ENCODE results near the gene FBXO2.

The FBXO2 gene

GRCh38 chr1:11691302-11691914, 37.2 kb upstream of the FBXO2 start, which contains the start of gene DRAXIN:
Gene DRAXIN (plus strand): TSS chr1:11691710. CDS start chr1:11706259, 14,549 bp downstream.
- no peak within 1 kb of the TSS for H3K4me3 ChIP-seq (replicated peaks in 1 of 2; ENCODE audit: low read depth in 2 of 2, low read length in 2 of 2)
- TF ChIP-seq, protein P1, sequence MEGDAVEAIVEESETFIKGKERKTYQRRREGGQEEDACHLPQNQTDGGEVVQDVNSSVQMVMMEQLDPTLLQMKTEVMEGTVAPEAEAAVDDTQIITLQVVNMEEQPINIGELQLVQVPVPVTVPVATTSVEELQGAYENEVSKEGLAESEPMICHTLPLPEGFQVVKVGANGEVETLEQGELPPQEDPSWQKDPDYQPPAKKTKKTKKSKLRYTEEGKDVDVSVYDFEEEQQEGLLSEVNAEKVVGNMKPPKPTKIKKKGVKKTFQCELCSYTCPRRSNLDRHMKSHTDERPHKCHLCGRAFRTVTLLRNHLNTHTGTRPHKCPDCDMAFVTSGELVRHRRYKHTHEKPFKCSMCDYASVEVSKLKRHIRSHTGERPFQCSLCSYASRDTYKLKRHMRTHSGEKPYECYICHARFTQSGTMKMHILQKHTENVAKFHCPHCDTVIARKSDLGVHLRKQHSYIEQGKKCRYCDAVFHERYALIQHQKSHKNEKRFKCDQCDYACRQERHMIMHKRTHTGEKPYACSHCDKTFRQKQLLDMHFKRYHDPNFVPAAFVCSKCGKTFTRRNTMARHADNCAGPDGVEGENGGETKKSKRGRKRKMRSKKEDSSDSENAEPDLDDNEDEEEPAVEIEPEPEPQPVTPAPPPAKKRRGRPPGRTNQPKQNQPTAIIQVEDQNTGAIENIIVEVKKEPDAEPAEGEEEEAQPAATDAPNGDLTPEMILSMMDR (IDR thresholded peaks at IDR 0.05; ENCODE audit: low read depth, low read length) = no peak
- DNase-seq (ENCODE audit: low read depth in 2 of 2) = no peak

GRCh38 chr1:11690397-11691301, 36.4 kb upstream of the FBXO2 start:
- H3K4me3 ChIP-seq (replicated peaks in 1 of 2; ENCODE audit: low read depth in 2 of 2, low read length in 2 of 2) = no peak overlapping the region
- TF ChIP-seq, protein P1 (IDR thresholded peaks at IDR 0.05; ENCODE audit: low read depth, low read length) = no peak
- no peak for DNase-seq (ENCODE audit: low read depth in 2 of 2)

DNA sequence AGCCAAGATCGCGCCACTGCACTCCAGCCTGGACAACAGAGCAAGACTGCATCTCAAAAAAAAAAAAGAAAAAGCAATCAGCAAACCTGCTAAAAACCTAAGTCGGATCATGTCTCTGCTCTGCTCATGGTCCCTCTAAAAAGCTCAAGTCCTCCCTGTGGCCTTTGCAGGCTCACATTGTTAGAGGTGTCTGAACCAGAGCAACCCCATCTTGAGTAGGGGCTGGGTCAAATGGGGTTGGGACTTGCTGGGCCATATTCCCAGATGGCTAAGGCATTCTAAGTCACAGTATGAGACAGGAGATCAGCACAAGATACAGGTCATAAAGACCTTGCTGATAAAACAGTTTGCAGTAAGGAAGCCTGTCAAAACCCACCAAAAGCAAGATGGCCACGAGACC, 34.3 kb upstream of the FBXO2 start:
- no peak overlapping the region for H3K4me3 ChIP-seq (replicated peaks in 1 of 2; ENCODE audit: low read depth in 2 of 2, low read length in 2 of 2)
- DNase-seq (ENCODE audit: low read depth in 2 of 2) = no peak
- TF ChIP-seq, protein P1 (IDR thresholded peaks at IDR 0.05; ENCODE audit: low read depth, low read length) = no peak

DNA sequence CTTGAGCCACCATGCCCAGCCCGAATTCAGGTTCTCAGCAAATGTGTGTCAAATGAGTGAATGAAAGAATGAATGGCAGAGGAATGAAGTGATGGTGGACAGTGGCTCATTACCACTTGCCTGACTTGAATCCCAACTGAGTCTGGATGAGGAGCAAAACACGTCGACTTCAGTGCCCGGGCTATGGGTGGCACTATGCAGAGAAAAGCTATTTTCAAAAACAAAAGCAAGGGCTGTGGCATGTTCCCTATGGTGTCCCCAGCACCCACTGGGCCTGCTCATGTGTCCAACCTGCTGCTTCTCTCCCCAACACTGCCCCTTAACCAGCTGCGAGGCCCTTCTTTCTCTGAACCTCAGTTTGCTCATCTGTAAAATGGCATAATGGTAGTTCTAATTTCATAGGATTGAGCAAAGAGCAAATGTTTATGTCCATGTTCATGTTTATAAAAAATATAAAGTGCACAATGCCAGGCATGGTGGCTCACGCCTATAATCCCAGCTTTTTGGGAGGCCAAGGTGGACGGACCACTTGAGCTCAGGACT, 31.1 kb upstream of the FBXO2 start:
- DNase-seq (ENCODE audit: low read depth in 2 of 2) = no peak
- TF ChIP-seq, protein P1 (IDR thresholded peaks at IDR 0.05; ENCODE audit: low read depth, low read length) = no peak

GRCh38 chr1:11684070-11684469, 29.8 kb upstream of the FBXO2 start:
- no peak overlapping the region for H3K4me3 ChIP-seq (replicated peaks in 1 of 2; ENCODE audit: low read depth in 2 of 2, low read length in 2 of 2)
- TF ChIP-seq, protein P1 (IDR thresholded peaks at IDR 0.05; ENCODE audit: low read depth, low read length) = no peak
- DNase-seq (ENCODE audit: low read depth in 2 of 2) = no peak

More for the DNA sequence above, 31.1 kb upstream of the FBXO2 start:
- no peak overlapping the region for H3K4me3 ChIP-seq (replicated peaks in 1 of 2; ENCODE audit: low read depth in 2 of 2, low read length in 2 of 2)

- DNase-seq (ENCODE audit: low read depth in 2 of 2) = no peak
- H3K4me3 ChIP-seq (replicated peaks in 1 of 2; ENCODE audit: low read depth in 2 of 2, low read length in 2 of 2) = no peak overlapping the region
- TF ChIP-seq, protein P1 (IDR thresholded peaks at IDR 0.05; ENCODE audit: low read depth, low read length) = no peak
These were observed 28.6 kb upstream of the FBXO2 start for GRCh38 chr1:11682799-11683198.

All from cardiac fibroblast (primary cell).